ENCODE data around the gene CXCR5.

The CXCR5 gene

DNA sequence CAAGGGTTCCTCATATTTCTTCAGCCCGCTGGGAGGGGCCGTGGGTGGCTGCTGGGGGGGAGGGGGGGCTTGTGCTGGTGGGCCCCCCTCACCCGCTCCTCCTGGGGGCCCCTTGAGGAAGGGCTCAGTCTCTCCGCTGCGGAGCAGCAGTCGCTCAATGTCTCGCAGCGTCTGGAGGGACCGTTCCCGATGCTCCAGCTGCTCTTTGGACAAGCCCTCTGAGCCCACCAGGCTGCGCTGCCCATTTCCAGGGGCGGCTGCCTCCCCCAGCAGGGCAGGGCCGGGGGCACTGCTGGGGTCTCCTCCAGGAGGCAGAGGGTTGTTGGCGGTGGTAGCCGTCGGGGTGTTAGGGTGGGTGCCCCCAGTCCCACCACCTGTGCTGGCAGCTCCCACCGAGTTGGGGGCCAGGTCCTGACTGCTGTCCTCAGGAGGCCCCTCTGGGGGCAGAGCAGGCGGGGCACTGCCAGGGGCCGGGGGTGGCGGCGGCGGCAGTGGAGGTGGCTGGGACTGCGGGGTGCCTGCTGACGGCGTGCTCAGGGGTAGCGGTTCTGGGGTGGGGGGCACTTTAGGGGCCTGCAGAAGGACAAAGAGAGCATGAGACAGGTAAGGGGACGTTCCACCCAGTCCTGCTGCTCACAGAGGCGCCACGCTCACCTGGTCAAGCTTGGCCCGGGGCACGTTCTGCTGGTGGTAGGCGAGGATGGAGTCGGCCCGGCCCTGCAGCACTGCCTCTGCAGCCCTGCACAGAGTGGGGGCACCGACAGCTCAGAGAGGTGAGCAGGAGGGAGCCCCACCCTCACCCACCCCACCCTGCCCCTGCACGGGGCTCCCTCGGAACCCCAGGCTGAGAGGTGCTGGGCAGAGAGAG lies 18.9 kb downstream of the CXCR5 start:
- no peak overlapping the region for H3K4me3 ChIP-seq (ENCODE audit: low read length)
- DNase-seq (ENCODE audit: low read depth) = no peak
- TF ChIP-seq, protein P1, sequence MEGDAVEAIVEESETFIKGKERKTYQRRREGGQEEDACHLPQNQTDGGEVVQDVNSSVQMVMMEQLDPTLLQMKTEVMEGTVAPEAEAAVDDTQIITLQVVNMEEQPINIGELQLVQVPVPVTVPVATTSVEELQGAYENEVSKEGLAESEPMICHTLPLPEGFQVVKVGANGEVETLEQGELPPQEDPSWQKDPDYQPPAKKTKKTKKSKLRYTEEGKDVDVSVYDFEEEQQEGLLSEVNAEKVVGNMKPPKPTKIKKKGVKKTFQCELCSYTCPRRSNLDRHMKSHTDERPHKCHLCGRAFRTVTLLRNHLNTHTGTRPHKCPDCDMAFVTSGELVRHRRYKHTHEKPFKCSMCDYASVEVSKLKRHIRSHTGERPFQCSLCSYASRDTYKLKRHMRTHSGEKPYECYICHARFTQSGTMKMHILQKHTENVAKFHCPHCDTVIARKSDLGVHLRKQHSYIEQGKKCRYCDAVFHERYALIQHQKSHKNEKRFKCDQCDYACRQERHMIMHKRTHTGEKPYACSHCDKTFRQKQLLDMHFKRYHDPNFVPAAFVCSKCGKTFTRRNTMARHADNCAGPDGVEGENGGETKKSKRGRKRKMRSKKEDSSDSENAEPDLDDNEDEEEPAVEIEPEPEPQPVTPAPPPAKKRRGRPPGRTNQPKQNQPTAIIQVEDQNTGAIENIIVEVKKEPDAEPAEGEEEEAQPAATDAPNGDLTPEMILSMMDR (IDR thresholded peaks at IDR 0.05; ENCODE audit: insufficient read depth, low read depth, low read length, missing control alignments) = no peak

DNA sequence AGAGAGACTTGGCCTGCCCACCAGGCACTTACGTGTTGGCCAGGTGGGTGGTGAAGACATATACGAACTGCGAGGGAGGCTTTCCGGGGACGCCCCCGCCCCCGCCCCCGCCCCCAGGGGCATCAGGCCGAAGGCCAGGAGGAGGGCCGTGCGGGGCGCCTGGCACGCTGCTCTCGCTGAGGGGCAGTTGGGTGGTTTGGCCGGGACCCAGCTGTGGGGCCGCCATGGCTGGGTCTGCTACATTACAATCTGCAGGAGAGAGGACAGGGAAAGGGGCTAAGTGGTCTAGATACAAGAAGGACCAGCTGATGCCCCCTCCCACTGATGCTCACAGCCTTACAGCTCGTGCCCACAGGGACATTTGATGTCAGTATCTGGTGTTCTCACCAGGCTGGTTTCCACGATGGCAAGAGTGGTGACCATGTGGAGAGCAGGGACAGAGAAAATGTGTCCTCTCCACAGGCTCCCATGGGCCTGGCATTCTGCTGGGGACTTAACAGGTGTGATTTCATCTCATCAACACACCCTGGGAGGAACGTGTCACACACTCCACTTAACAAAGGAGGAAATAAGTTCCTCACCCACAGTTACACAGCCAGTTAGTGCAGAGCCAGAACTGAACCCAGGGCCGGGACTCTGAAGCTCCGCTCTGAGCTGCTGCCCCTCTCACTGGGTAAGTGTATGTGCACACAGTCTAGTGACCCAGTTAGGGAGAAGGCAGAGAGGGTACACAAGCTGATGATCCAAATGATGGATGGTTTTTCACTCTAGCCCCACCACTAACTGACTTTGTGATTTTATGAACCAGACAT lies 19.7 kb downstream of the CXCR5 start:
- no peak for DNase-seq (ENCODE audit: low read depth)
- no peak overlapping the region for H3K4me3 ChIP-seq (ENCODE audit: low read length)
- TF ChIP-seq, protein P1 (IDR thresholded peaks at IDR 0.05; ENCODE audit: insufficient read depth, low read depth, low read length, missing control alignments) = no peak

DNA sequence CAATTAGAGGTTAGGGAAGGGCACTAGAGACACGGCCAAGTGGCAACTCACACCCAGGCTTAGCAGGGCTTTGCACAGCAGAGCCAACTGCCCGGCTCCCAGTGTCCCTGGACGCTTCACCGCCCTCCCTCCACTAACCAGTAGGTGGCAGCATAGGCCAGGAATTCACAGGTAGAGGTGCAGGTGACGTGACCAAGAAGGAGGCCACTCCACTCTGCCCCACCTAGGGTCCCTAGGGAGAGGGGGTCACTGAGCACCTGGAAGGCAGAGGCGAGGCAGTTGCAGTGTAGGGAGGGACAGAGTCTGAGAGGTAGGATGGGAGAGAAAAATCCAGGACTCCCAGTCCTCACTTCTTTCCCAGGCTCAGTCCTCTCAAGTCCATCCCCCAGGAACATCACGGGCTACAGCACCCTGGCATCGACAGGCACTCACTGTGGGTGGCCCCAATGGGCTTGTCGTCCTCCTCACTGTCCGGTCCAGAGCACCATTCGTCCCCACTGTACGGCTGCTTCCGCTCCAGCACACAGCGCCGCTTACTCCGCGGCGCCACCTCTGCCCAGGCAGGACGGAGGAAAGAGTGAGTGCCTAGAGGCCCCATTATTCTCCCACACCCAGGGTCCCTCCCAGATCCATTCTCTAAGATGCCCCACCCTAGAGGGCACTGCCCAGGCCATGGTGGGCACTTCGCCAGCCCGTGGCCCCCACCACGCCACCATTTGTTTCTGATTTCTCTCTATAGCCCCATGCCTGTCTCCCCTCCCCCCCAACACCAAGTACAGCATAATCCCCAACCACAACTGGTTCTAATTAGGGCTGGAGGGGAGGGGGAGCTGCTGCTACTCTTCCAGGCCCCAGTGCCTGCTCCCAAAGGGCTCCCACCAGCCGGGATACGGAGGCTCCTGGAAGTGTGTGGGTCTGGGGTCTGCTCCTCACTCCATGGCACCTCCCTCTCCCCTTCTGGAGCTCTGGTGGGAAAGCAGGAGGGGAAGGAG lies 23.7 kb downstream of the CXCR5 start:
- H3K4me3 ChIP-seq (ENCODE audit: low read length) = no peak overlapping the region

DNA sequence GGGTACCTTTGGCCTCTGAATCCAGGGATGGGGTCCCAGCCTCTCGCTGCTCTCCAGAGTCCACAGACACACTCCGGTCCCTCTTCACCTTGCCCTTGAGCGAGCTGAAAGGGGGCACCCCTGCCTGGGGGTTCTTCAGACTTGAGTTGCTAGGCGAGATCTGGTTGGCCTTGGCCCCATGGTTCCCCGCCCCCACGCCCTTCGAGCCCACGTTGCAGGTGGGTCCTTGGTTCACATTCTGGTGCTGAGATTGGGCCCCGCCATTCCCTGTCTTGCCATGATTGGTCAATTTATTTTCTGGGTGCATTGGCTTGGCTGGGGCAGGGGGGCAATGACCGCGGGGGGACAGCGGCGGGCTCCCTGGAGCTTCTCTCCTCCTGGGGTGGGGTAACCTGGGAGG lies 24.6 kb downstream of the CXCR5 start:
- no peak for DNase-seq (ENCODE audit: low read depth)
- H3K4me3 ChIP-seq (ENCODE audit: low read length) = no peak overlapping the region
- TF ChIP-seq, protein P1 (IDR thresholded peaks at IDR 0.05; ENCODE audit: insufficient read depth, low read depth, low read length, missing control alignments) = no peak

More for the DNA sequence above, 23.7 kb downstream of the CXCR5 start:
- TF ChIP-seq, protein P1 (IDR thresholded peaks at IDR 0.05; ENCODE audit: insufficient read depth, low read depth, low read length, missing control alignments) = peak; percentile 89
- peak; percentile 74 for DNase-seq (ENCODE audit: low read depth)

DNA sequence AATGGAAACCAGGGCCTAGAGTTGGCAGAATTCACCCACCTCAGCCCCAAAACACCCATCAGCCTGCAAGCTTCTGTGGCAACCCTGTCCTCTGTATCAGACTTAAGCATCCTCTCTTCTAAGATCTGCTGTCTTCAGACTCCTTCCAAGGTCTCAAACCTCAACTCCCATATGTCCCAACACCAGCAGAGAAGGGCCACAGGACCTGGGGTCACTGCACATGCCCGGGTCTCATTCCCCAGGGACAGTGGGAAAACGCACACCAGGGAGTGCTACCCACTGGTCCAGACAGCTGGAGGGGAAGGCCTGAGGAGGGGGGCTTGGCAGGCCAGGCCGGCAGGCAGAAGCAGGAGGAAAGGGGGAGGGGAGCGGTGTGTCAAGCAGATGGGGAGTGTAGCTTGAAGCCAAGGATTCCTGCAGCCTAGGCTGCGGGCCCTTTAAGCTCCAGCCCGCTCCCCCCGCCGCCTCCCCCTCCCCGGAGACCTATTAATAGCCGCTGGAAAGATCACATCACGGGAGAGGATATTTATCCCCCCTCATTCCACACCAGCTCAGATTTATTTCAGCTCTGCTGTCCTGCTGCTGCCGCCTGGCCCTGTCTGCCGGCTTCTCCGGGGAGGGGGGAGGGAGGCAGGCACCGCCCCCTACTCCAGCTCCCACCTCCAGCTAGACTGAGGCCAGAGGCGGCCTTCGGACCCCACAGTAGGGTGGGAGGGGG lies 25.4 kb downstream of the CXCR5 start:
- TF ChIP-seq, protein P1 (IDR thresholded peaks at IDR 0.05; ENCODE audit: insufficient read depth, low read depth, low read length, missing control alignments) = no peak
- peak overlapping the region; percentile 33 for H3K4me3 ChIP-seq (ENCODE audit: low read length)
- peak; percentile 33 for DNase-seq (ENCODE audit: low read depth)

All from epithelial cell of esophagus (primary cell).